SK-N-SH (cell line): ENCODE measurements around the gene FSIP2. TPM values are rescaled to one million over a fixed set of nuclear protein-coding genes. Genes with fewer than 3 reads are reported as not detected.

Source experiments
- CTCF ChIA-PET: fragments of 300-600, 350-600 bp; formaldehyde crosslinking; extraction: SDS; loops from one replicate; lab custom pipeline; 2021; lab: Yijun Ruan, JAX
- POLR2A ChIA-PET: fragments of 350-600 bp; sonication (Branson Sonifier 250); formaldehyde crosslinking; extraction: SDS; loops from one replicate; lab custom pipeline; 2020; ENCODE audit warnings: antibody characterized with exemption, inconsistent platforms; lab: Yijun Ruan, JAX
- DNase-seq: peaks from one replicate; pipeline ENCODE4 v3.0.0; 2012
- H2AFZ ChIP-seq: fragments of 200-600 bp; sonication (generic); 2 replicates; pipeline ENCODE4 v1.8.1; 2016; ENCODE audit warnings: antibody characterized with exemption, mild to moderate bottlenecking, low read depth
- H3F3A ChIP-seq: fragments of 200-600 bp; sonication (generic); replicated peaks from 2 replicates; pipeline ENCODE3; 2016; ENCODE audit warnings: antibody characterized with exemption, mild to moderate bottlenecking; ENCODE audit not compliant: insufficient read depth
- H3K27ac ChIP-seq, 2 experiments: fragments of 200-500 bp in 1 of 2; fragments of 200-600 bp in 1 of 2; sonication (Bioruptor generic) in 1 of 2; sonication (generic), shearing (Covaris generic) in 1 of 2; 2 replicates each; pipeline versions ENCODE4 v1.5.1 to v1.6.1; 2014 to 2016; ENCODE audit warnings: low read depth in 2 of 2, inconsistent platforms in 1 of 2, low read length in 1 of 2, mild to moderate bottlenecking in 1 of 2, mixed read lengths in 1 of 2
- H3K27me3 ChIP-seq: fragments of 200-600 bp; sonication (generic), shearing (Covaris generic); 2 replicates; pipeline ENCODE4 v1.6.1; 2016; ENCODE audit warnings: mixed run types; ENCODE audit not compliant: insufficient read depth
- H3K36me3 ChIP-seq, 2 experiments: fragments of 200-500 bp in 1 of 2; fragments of 200-600 bp in 1 of 2; sonication (Bioruptor generic) in 1 of 2; sonication (generic) in 1 of 2; replicated peaks in 1 of 2; 2 replicates each; pipeline versions ENCODE3 to v1.5.1; 2014 to 2016; ENCODE audit warnings: low read length in 1 of 2, mild to moderate bottlenecking in 1 of 2; ENCODE audit not compliant: insufficient read depth in 2 of 2, control insufficient read depth in 1 of 2
- H3K4me1 ChIP-seq, 2 experiments: fragments of 200-500 bp in 1 of 2; fragments of 200-600 bp in 1 of 2; sonication (Bioruptor generic) in 1 of 2; sonication (generic), shearing (Covaris generic) in 1 of 2; 2 replicates each; pipeline versions ENCODE4 v1.5.1 to v1.6.1; 2014 to 2016; ENCODE audit warnings: low read depth in 1 of 2, low read length in 1 of 2, mixed run types in 1 of 2; ENCODE audit not compliant: insufficient read depth in 2 of 2, control insufficient read depth in 1 of 2
- H3K4me2 ChIP-seq: fragments of 200-600 bp; sonication (generic), shearing (Covaris generic); 2 replicates; pipeline ENCODE4 v1.6.1; 2017; ENCODE audit warnings: mixed run types
- H3K4me3 ChIP-seq, 2 experiments: fragments of 200-500 bp in 1 of 2; fragments of 200-600 bp in 1 of 2; sonication (Bioruptor generic) in 1 of 2; sonication (generic), shearing (Covaris generic) in 1 of 2; 2 replicates each; pipeline versions ENCODE4 v1.5.1 to v1.8.1; 2014 to 2016; ENCODE audit warnings: low read depth in 2 of 2, inconsistent platforms in 1 of 2, low read length in 1 of 2, mild to moderate bottlenecking in 1 of 2, mixed read lengths in 1 of 2, moderate library complexity in 1 of 2
- H3K79me2 ChIP-seq: fragments of 200-600 bp; sonication (generic); 2 replicates; pipeline ENCODE4 v1.8.1; 2017; ENCODE audit warnings: mild to moderate bottlenecking; ENCODE audit not compliant: insufficient read depth
- H3K9ac ChIP-seq: fragments of 200-600 bp; sonication (generic); 2 replicates; pipeline ENCODE4 v1.6.1; 2017; ENCODE audit warnings: mixed run types
- H3K9me2 ChIP-seq: fragments of 200-600 bp; sonication (generic); 2 replicates; pipeline ENCODE4 v1.6.1; 2017; ENCODE audit warnings: mixed run types
- H3K9me3 ChIP-seq: fragments of 200-600 bp; sonication (generic); 2 replicates; pipeline ENCODE4 v1.6.1; 2017; ENCODE audit warnings: mixed run types, mild to moderate bottlenecking, moderate library complexity
- H4K20me1 ChIP-seq: fragments of 200-600 bp; sonication (generic); 2 replicates; pipeline ENCODE4 v1.6.1; 2017; ENCODE audit warnings: mild to moderate bottlenecking, mixed run types; ENCODE audit not compliant: insufficient read depth
- CHD2 ChIP-seq: fragments of 150-350 bp; IDR thresholded peaks from 2 replicates; pipeline ENCODE4 v1.6.1; 2018; ENCODE audit warnings: low read length; ENCODE audit not compliant: partially characterized antibody
- ELF1 ChIP-seq: IDR thresholded peaks from 2 replicates; pipeline ENCODE4 v1.4.0; 2012
- EP300 ChIP-seq, 2 experiments: IDR thresholded peaks; 2 replicates each; pipeline versions ENCODE4 v1.4.0 to v1.6.1; 2012; ENCODE audit warnings: borderline replicate concordance in 1 of 2, low read depth in 1 of 2, low read length in 1 of 2
- FOSL2 ChIP-seq: IDR thresholded peaks from 2 replicates; pipeline ENCODE4 v1.4.0; 2012; ENCODE audit warnings: low read depth, mild to moderate bottlenecking, moderate library complexity, borderline replicate concordance
- GATA2 ChIP-seq: sonication (generic); formaldehyde crosslinking; IDR thresholded peaks from 2 replicates; pipeline ENCODE4 v1.5.0; 2020; ENCODE audit warnings: mild to moderate bottlenecking, missing genetic modification reagents
- JUND ChIP-seq: IDR thresholded peaks from 2 replicates; pipeline ENCODE4 v1.4.0; 2012
- MEF2A ChIP-seq: IDR thresholded peaks from 2 replicates; pipeline ENCODE4 v1.4.0; 2012; ENCODE audit warnings: low read depth, borderline replicate concordance
- NFIC ChIP-seq: IDR thresholded peaks from 2 replicates; pipeline ENCODE4 v1.4.0; 2012; ENCODE audit warnings: borderline replicate concordance
- PBX3 ChIP-seq: IDR thresholded peaks from 2 replicates; pipeline ENCODE4; 2012
- POLR2AphosphoS5 ChIP-seq: IDR thresholded peaks from 2 replicates; pipeline ENCODE4 v1.6.1; 2012; ENCODE audit warnings: low read depth, low read length
- RAD21 ChIP-seq: IDR thresholded peaks from 2 replicates; pipeline ENCODE4 v1.6.1; 2012; ENCODE audit warnings: mild to moderate bottlenecking, low read length
- RCOR1 ChIP-seq: fragments of 150-350 bp; IDR thresholded peaks from 2 replicates; pipeline ENCODE4 v1.6.1; 2017; ENCODE audit warnings: antibody characterized with exemption, low read length
- RFX5 ChIP-seq: IDR thresholded peaks from 2 replicates; pipeline ENCODE4 v1.6.1; 2012; ENCODE audit warnings: mild to moderate bottlenecking, improper control_type of control experiment, low read length
- RXRA ChIP-seq: IDR thresholded peaks from 2 replicates; pipeline ENCODE4 v1.4.0; 2012; ENCODE audit warnings: low read depth, mild to moderate bottlenecking, borderline replicate concordance
- SIN3A ChIP-seq: IDR thresholded peaks from 2 replicates; pipeline ENCODE4 v1.6.1; 2012; ENCODE audit warnings: low read depth, mild to moderate bottlenecking, low read length, moderate library complexity, borderline replicate concordance
- SMC3 ChIP-seq: IDR thresholded peaks from 2 replicates; pipeline ENCODE4 v1.6.1; 2012; ENCODE audit warnings: low read depth, low read length, improper control_type of control experiment
- USF2 ChIP-seq: fragments of 150-350 bp; IDR thresholded peaks from 2 replicates; pipeline ENCODE4 v1.6.1; 2017; ENCODE audit warnings: antibody characterized with exemption, low read length, low read depth, borderline replicate concordance
- YY1 ChIP-seq: IDR thresholded peaks from 2 replicates; pipeline ENCODE4 v1.4.0; 2012; ENCODE audit warnings: low read depth, mild to moderate bottlenecking
- WGBS: methylation state at CpG from one replicate; pipeline ENCODE4 v1.1.6; 2017; ENCODE audit warnings: low lambda C conversion rate; 5-methylcytosine and 5-hydroxymethylcytosine counted together
- polyA plus RNA-seq, 3 experiments: library from polyadenylated mRNA; depleted of rRNA; stranded (reverse); fragments of >200 nt; gene quantifications; 2 replicates each; pipeline ENCODE4 v1.2.3, GENCODE V29; 2012
- TF ChIP-seq, protein P1 (sequence below): fragments of 200-600 bp; sonication (generic); IDR thresholded peaks from 2 replicates; pipeline ENCODE4 v1.6.1; 2017; ENCODE audit warnings: antibody characterized with exemption, mild to moderate bottlenecking, moderate library complexity
- TF ChIP-seq, protein P2 (sequence below): IDR thresholded peaks from 2 replicates; pipeline ENCODE4 v1.6.1; 2012; ENCODE audit warnings: mild to moderate bottlenecking, low read depth, low read length, moderate library complexity

The FSIP2 gene
- polyA plus RNA-seq, 1 of the 3 experiments (the other 2 are of a cell fraction) = not detected

GRCh38 chr2:185880396-185880795 lies 141.8 kb downstream of the FSIP2 start:
- Histone ChIP-seq H4K20me1 (no peaks in the 10 kb centered on the region), H3F3A (no peaks in the 10 kb centered on the region), H3K79me2 (no peaks in the 10 kb centered on the region), H3K9me2 (no peaks in the 10 kb centered on the region), H3K27me3 (no peaks in the 10 kb centered on the region), H3K36me3 (no peaks in the 10 kb centered on the region), H3K9ac (no peak overlapping the region), H3K27ac (no peak overlapping the region), H3K4me2 (no peak overlapping the region), H3K9me3 (no peaks in the 10 kb centered on the region), H3K4me3 (no peak overlapping the region), H3K4me1 (no peaks in the 10 kb centered on the region), H2AFZ (no peak overlapping the region)
- ChIA-PET CTCF (no interaction called here), POLR2A (no interaction called here)
- WGBS = 54% methylated on average over 2 of the region's 2 CpGs
- no peak for TF ChIP-seq YY1
- TF ChIP-seq NFIC = no peak
- no peak for TF ChIP-seq SIN3A
- TF ChIP-seq, protein P1, sequence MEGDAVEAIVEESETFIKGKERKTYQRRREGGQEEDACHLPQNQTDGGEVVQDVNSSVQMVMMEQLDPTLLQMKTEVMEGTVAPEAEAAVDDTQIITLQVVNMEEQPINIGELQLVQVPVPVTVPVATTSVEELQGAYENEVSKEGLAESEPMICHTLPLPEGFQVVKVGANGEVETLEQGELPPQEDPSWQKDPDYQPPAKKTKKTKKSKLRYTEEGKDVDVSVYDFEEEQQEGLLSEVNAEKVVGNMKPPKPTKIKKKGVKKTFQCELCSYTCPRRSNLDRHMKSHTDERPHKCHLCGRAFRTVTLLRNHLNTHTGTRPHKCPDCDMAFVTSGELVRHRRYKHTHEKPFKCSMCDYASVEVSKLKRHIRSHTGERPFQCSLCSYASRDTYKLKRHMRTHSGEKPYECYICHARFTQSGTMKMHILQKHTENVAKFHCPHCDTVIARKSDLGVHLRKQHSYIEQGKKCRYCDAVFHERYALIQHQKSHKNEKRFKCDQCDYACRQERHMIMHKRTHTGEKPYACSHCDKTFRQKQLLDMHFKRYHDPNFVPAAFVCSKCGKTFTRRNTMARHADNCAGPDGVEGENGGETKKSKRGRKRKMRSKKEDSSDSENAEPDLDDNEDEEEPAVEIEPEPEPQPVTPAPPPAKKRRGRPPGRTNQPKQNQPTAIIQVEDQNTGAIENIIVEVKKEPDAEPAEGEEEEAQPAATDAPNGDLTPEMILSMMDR = no peak
- no peak for TF ChIP-seq CHD2
- TF ChIP-seq GATA2 (CRISPR knock-in tag) = no peak
- no peak for TF ChIP-seq MEF2A
- TF ChIP-seq, protein P2, sequence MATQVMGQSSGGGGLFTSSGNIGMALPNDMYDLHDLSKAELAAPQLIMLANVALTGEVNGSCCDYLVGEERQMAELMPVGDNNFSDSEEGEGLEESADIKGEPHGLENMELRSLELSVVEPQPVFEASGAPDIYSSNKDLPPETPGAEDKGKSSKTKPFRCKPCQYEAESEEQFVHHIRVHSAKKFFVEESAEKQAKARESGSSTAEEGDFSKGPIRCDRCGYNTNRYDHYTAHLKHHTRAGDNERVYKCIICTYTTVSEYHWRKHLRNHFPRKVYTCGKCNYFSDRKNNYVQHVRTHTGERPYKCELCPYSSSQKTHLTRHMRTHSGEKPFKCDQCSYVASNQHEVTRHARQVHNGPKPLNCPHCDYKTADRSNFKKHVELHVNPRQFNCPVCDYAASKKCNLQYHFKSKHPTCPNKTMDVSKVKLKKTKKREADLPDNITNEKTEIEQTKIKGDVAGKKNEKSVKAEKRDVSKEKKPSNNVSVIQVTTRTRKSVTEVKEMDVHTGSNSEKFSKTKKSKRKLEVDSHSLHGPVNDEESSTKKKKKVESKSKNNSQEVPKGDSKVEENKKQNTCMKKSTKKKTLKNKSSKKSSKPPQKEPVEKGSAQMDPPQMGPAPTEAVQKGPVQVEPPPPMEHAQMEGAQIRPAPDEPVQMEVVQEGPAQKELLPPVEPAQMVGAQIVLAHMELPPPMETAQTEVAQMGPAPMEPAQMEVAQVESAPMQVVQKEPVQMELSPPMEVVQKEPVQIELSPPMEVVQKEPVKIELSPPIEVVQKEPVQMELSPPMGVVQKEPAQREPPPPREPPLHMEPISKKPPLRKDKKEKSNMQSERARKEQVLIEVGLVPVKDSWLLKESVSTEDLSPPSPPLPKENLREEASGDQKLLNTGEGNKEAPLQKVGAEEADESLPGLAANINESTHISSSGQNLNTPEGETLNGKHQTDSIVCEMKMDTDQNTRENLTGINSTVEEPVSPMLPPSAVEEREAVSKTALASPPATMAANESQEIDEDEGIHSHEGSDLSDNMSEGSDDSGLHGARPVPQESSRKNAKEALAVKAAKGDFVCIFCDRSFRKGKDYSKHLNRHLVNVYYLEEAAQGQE = no peak
- no peak for TF ChIP-seq RXRA
- TF ChIP-seq USF2 = no peak
- no peak for TF ChIP-seq POLR2AphosphoS5
- no peak for TF ChIP-seq FOSL2
- no peak for TF ChIP-seq EP300 (IDR thresholded peaks at IDR 0.05; ENCODE audit: borderline replicate concordance in 1 of 2, low read depth in 1 of 2, low read length in 1 of 2)
- TF ChIP-seq RFX5 = no peak
- TF ChIP-seq RCOR1 = no peak
- TF ChIP-seq PBX3 = no peak
- TF ChIP-seq RAD21 = no peak
- no peak for TF ChIP-seq ELF1
- TF ChIP-seq JUND = no peak
- no peak for TF ChIP-seq SMC3
- no peak for DNase-seq
